OCI-LY7 (cell line): ENCODE data around the gene KHK. TPM values are rescaled to one million over a fixed set of nuclear protein-coding genes. Genes with fewer than 3 reads are reported as not detected.
A peak's percentile ranks its signal among the peaks of the same experiment; 100 is the strongest.

Experiments
- BruUV-seq: library from RNA; stranded (reverse); fragments of 400-500 nt; replicated peaks from 2 replicates; lab custom pipeline; 2021; lab: Mats Ljungman, UMichigan
- CTCF ChIA-PET: fragments of 300-600 bp; sonication (Branson Sonifier 250); formaldehyde crosslinking; loops from one replicate; lab custom pipeline; 2022; ENCODE audit warnings: antibody characterized with exemption; ENCODE audit not compliant: unreplicated experiment; lab: Charles Lee
- POLR2A ChIA-PET: fragments of 300-600 bp; sonication (Branson Sonifier 250); formaldehyde crosslinking; loops from one replicate; lab custom pipeline; 2022; ENCODE audit warnings: antibody characterized with exemption; lab: Charles Lee
- DNase-seq: peaks from one replicate; pipeline ENCODE4 v3.0.0-alpha.2; 2015; ENCODE audit warnings: low spot score
- H2AFZ ChIP-seq: fragments of 200-600 bp; sonication (generic), shearing (Covaris generic); 2 replicates; pipeline ENCODE4 v1.6.1; 2014; ENCODE audit warnings: mild to moderate bottlenecking, antibody characterized with exemption, low read length, moderate library complexity
- H3K27ac ChIP-seq: fragments of 200-600 bp; sonication (generic); 2 replicates; pipeline ENCODE4 v1.5.1; 2014; ENCODE audit warnings: mixed run types, low read depth, mild to moderate bottlenecking, moderate library complexity, low read length, inconsistent platforms; ENCODE audit not compliant: poor library complexity, severe bottlenecking
- H3K36me3 ChIP-seq: fragments of 200-600 bp; sonication (generic); 2 replicates; pipeline ENCODE4 v1.6.1; 2014; ENCODE audit warnings: mild to moderate bottlenecking, antibody characterized with exemption, low read length, moderate library complexity, mixed read lengths; ENCODE audit not compliant: insufficient read depth
- H3K4me1 ChIP-seq: fragments of 200-600 bp; sonication (generic); 2 replicates; pipeline ENCODE4 v1.5.1; 2014; ENCODE audit warnings: mild to moderate bottlenecking, low read length; ENCODE audit not compliant: insufficient read depth, poor library complexity, severe bottlenecking
- H3K4me2 ChIP-seq: fragments of 200-600 bp; sonication (generic); 2 replicates; pipeline ENCODE4 v1.6.1; 2014; ENCODE audit warnings: mild to moderate bottlenecking, low read length
- H3K4me3 ChIP-seq: fragments of 200-600 bp; sonication (generic); 2 replicates; pipeline ENCODE4 v1.5.1; 2014; ENCODE audit warnings: mild to moderate bottlenecking, low read depth, low read length; ENCODE audit not compliant: poor library complexity, severe bottlenecking
- H3K79me2 ChIP-seq: fragments of 200-600 bp; sonication (generic); 2 replicates; pipeline ENCODE4 v1.6.1; 2016; ENCODE audit warnings: low read depth, mild to moderate bottlenecking, low read length, moderate library complexity, mixed read lengths; ENCODE audit not compliant: insufficient read depth
- H3K9me2 ChIP-seq: fragments of 200-600 bp; sonication (generic); 2 replicates; pipeline ENCODE4 v1.6.1; 2016; ENCODE audit warnings: mild to moderate bottlenecking, low read length, mixed read lengths; ENCODE audit not compliant: insufficient read depth
- H3K9me3 ChIP-seq: fragments of 200-600 bp; sonication (generic); 2 replicates; pipeline ENCODE4 v1.6.1; 2014; ENCODE audit warnings: mild to moderate bottlenecking, mixed run types, low read length, mixed read lengths
- H4K20me1 ChIP-seq: fragments of 200-600 bp; sonication (generic); 2 replicates; pipeline ENCODE4 v1.6.1; 2014; ENCODE audit warnings: mild to moderate bottlenecking, antibody characterized with exemption, low read length, moderate library complexity, mixed read lengths; ENCODE audit not compliant: insufficient read depth
- CTCF ChIP-seq: fragments of 200-600 bp; sonication (generic); conservative IDR thresholded peaks from 2 replicates; pipeline ENCODE4 v1.5.1; 2014; ENCODE audit warnings: mild to moderate bottlenecking, antibody characterized with exemption, low read length, moderate library complexity, mixed read lengths
- EZH2phosphoT487 ChIP-seq: fragments of 200-600 bp; sonication (generic); IDR thresholded peaks from 2 replicates; pipeline ENCODE4 v1.6.1; 2018; ENCODE audit warnings: low read depth, borderline replicate concordance, mild to moderate bottlenecking, mixed run types, antibody characterized with exemption, low read length, moderate library complexity, mixed read lengths
- intact Hi-C: fragments of 100-400 bp; cut with micrococcal nuclease; formaldehyde crosslinking; loops from one replicate; pipeline ENCODE4 v1.10.0; 2022; ENCODE audit not compliant: unreplicated experiment
- total RNA-seq, 2 experiments: library from RNA; depleted of rRNA in 1 of 2; stranded (reverse); fragments of >200 nt in 1 of 2; shearing (Covaris generic) in 1 of 2; gene quantifications; 2 replicates each; pipeline ENCODE4 v1.2.3, GENCODE V29; 2014 to 2022

Gene KHK
- total RNA-seq, 2 experiments from 2014 or later: 9.7 to 17.9 TPM

DNA sequence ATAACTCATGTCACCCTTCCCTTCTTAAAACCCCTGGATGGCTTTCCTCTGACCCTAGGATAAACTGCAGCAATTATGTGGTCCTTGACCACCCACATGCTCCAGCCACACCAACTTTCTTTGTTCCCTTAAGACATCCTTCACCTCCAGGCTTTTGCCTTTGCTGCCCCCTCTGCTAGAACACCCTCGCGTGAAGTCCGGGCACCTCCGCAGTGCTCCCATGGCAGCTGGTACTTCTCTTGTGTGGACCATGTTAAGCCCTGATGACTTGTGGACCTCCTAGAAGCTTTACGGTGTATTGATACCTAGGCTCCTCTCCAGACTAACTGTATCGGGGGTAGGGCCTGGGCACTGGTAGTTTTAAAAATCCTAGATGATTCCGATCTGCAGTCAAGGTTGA is 36.2 kb downstream of the KHK start:
- Histone ChIP-seq H3K27ac (no peak overlapping the region), H3K36me3 (no peaks in the 10 kb centered on the region), H3K4me3 (no peak overlapping the region), H3K4me1 (no peaks in the 10 kb centered on the region), H3K4me2 (no peak overlapping the region), H3K9me3 (no peaks in the 10 kb centered on the region), H3K79me2 (no peaks in the 10 kb centered on the region), H3K9me2 (no peaks in the 10 kb centered on the region), H4K20me1 (no peaks in the 10 kb centered on the region), H2AFZ (no peak overlapping the region)
- TF ChIP-seq EZH2phosphoT487 (no peak), CTCF (no peak)
- no peak for DNase-seq
- intact Hi-C loops: no loop called here
- ChIA-PET POLR2A (no interaction called here), CTCF (no interaction called here)
- BruUV-seq: no TSS peak

DNA sequence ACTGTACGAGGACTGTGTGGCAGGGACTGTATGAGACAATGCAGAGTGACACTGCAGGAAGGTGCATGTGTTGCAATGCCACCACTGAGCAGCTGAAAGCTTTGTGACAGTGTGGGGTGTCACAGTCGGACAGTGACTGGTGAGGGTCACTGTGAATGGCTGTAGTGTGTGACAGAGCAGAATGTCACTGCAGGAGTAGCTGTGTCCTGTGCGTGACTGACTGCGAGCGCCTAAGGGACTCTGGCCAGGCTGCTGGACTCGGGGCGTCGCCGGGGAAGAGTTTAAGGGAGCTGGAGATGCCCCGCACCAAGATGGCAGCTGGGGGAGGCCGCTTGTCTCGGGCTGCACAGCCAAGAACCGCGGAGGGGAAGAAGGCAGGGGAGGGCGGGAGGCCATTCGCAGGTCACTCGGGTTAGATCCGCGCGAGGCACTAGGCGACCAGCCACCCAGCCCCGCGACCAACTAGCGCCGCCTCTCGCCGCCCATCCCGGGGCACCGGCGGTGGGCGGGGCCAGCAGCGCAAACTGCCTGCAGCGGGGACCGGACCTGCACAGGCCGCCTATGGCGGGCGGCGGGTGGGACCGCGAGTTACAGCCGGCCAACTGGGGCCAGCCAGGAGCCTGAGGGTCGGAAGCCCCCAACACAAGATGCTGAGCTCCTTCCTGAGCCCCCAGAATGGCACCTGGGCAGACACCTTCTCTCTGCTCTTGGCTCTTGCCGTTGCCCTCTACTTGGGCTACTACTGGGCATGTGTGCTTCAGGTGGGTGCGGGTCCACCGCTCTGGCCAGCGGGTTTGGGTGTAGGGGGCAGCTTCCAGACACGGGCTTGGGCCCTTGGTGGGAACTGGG is 37.0 kb downstream of the KHK start, which contains the start of gene ABHD1:
Gene ABHD1 (plus strand): TSS at position 514 of the 849 bp plus-strand sequence. CDS start 134 bp downstream, at position 648.
- no peak within 1 kb of the TSS for H2AFZ ChIP-seq
- no peaks in the 10 kb centered on the region for H3K4me1 ChIP-seq
- intact Hi-C loops: no loop called here
- H3K9me3 ChIP-seq: no peaks in the 10 kb centered on the region
- ChIA-PET CTCF (no interaction called here), POLR2A (interaction anchor here (0.6 to 1.1 kb wide), 3 partner anchors 20 to 52 kb away, joined by 3 read pairs; no protein-coding TSS in a partner anchor)
- H3K27ac ChIP-seq: no peak within 1 kb of the TSS
- H3K9me2 ChIP-seq: no peaks in the 10 kb centered on the region
- H3K79me2 ChIP-seq: no peaks in the 10 kb centered on the region
- BruUV-seq: no TSS peak
- H3K36me3 ChIP-seq: peaks cover 6% of the 10 kb centered on the region; the same call in 1 of the 2 replicates
- no peak for TF ChIP-seq CTCF
- TF ChIP-seq EZH2phosphoT487: no peak
- H4K20me1 ChIP-seq: no peaks in the 10 kb centered on the region
- peak within 1 kb of the TSS; percentile 53; the same call in 1 of the 2 replicates for H3K4me2 ChIP-seq
- DNase-seq: peak; percentile 24
- H3K4me3 ChIP-seq: peak within 1 kb of the TSS; percentile 26
